CD14-positive monocyte (primary cell): ENCODE measurements around the gene PKD1L1. TPM values are rescaled to one million over a fixed set of nuclear protein-coding genes. Genes with fewer than 3 reads are reported as not detected.

Source experiments
- DNase-seq, 3 donors: peaks; one replicate each; pipeline ENCODE4 v3.0.0-alpha.2; 2011 to 2022
- H2AFZ ChIP-seq: 2 replicates; pipeline ENCODE4 v1.6.0; 2012; ENCODE audit warnings: mild to moderate bottlenecking, low read depth, low read length, inconsistent platforms; ENCODE audit not compliant: insufficient read depth, poor library complexity, severe bottlenecking
- H3K27ac ChIP-seq, 2 donors: 1 replicate in 1 of 2; 2 replicates in 1 of 2; pipeline ENCODE4 v1.5.1; 2012 to 2013; ENCODE audit warnings: low read length in 2 of 2, control low read depth in 1 of 2, inconsistent platforms in 1 of 2, low read depth in 1 of 2, mild to moderate bottlenecking in 1 of 2
- H3K27me3 ChIP-seq, 2 donors: one replicate each; pipeline versions ENCODE4 v1.6.0 to v1.6.1; 2011 to 2013; ENCODE audit warnings: low read length in 2 of 2; ENCODE audit not compliant: control insufficient read depth in 2 of 2, insufficient read depth in 2 of 2
- H3K36me3 ChIP-seq, 2 donors: replicated peaks in 1 of 2; 1 replicate in 1 of 2; 2 replicates in 1 of 2; pipeline versions ENCODE4 v1.5.1 to v1.6.1; 2012 to 2013; ENCODE audit warnings: low read length in 2 of 2, control low read depth in 1 of 2, inconsistent platforms in 1 of 2, mild to moderate bottlenecking in 1 of 2; ENCODE audit not compliant: insufficient read depth in 2 of 2, control insufficient read depth in 1 of 2
- H3K4me1 ChIP-seq, 2 donors: 1 replicate in 1 of 2; 2 replicates in 1 of 2; pipeline versions ENCODE4 v1.5.1 to v1.6.1; 2012 to 2013; ENCODE audit warnings: low read length in 2 of 2, control low read depth in 1 of 2, inconsistent platforms in 1 of 2, mild to moderate bottlenecking in 1 of 2, moderate library complexity in 1 of 2; ENCODE audit not compliant: insufficient read depth in 2 of 2, control insufficient read depth in 1 of 2
- H3K4me2 ChIP-seq: replicated peaks from 2 replicates; pipeline ENCODE3; 2012; ENCODE audit warnings: low read length, moderate library complexity, mild to moderate bottlenecking; ENCODE audit not compliant: poor library complexity, severe bottlenecking; ENCODE audit errors: extremely low read depth
- H3K4me3 ChIP-seq, 3 experiments: fragments of 200-600 bp in 1 of 3; sonication (generic) in 1 of 3; replicated peaks in 1 of 3; 1 replicate in 2 of 3; 2 replicates in 1 of 3; pipeline ENCODE4 v1.5.1; 2011 to 2013; ENCODE audit warnings: low read length in 3 of 3, mild to moderate bottlenecking in 3 of 3, control low read depth in 2 of 3, low read depth in 2 of 3, inconsistent platforms in 1 of 3, moderate library complexity in 1 of 3
- H3K79me2 ChIP-seq: 2 replicates; pipeline ENCODE4 v1.6.0; 2012; ENCODE audit warnings: mild to moderate bottlenecking, control low read depth, inconsistent platforms, low read length, moderate library complexity; ENCODE audit not compliant: insufficient read depth
- H3K9ac ChIP-seq: 2 replicates; pipeline ENCODE4 v1.6.0; 2017; ENCODE audit warnings: low read length, mild to moderate bottlenecking; ENCODE audit not compliant: insufficient read depth, poor library complexity, severe bottlenecking
- H3K9me3 ChIP-seq, 2 donors: replicated peaks in 1 of 2; 1 replicate in 1 of 2; 2 replicates in 1 of 2; pipeline versions ENCODE4 v1.5.1 to v1.6.1; 2012 to 2013; ENCODE audit warnings: low read length in 2 of 2, control low read depth in 1 of 2; ENCODE audit not compliant: control insufficient read depth in 1 of 2, insufficient read depth in 1 of 2
- H4K20me1 ChIP-seq: 2 replicates; pipeline ENCODE4 v1.6.0; 2012; ENCODE audit warnings: mild to moderate bottlenecking, low read length, control low read depth, moderate library complexity; ENCODE audit not compliant: insufficient read depth
- H3K27ac Mint-ChIP-seq, 7 donors: one replicate each; pipeline ENCODE4 v1.8.0; 2020; ENCODE audit warnings: mild to moderate bottlenecking in 7 of 7, mixed read lengths in 7 of 7, moderate library complexity in 6 of 7, inconsistent platforms in 2 of 7
- H3K27me3 Mint-ChIP-seq, 3 donors: one replicate each; pipeline ENCODE4 v1.8.0; 2021 to 2022; ENCODE audit warnings: low read depth in 3 of 3, mild to moderate bottlenecking in 3 of 3, mixed read lengths in 3 of 3, moderate library complexity in 3 of 3, inconsistent platforms in 1 of 3
- H3K36me3 Mint-ChIP-seq, 2 donors: one replicate each; pipeline ENCODE4 v1.8.0; 2020; ENCODE audit warnings: mixed read lengths in 2 of 2, inconsistent platforms in 1 of 2, mild to moderate bottlenecking in 1 of 2
- H3K4me1 Mint-ChIP-seq: one replicate; pipeline ENCODE4 v1.8.0; 2020; ENCODE audit warnings: mild to moderate bottlenecking, mixed read lengths
- H3K4me3 Mint-ChIP-seq, 2 donors: one replicate each; pipeline ENCODE4 v1.8.0; 2020; ENCODE audit warnings: mild to moderate bottlenecking in 2 of 2, mixed read lengths in 2 of 2, moderate library complexity in 1 of 2
- H3K9me3 Mint-ChIP-seq, 7 donors: one replicate each; pipeline ENCODE4 v1.8.0; 2020 to 2022; ENCODE audit warnings: mixed read lengths in 7 of 7, mild to moderate bottlenecking in 6 of 7, moderate library complexity in 6 of 7, inconsistent platforms in 2 of 7
- WGBS: methylation state at CpG from one replicate; pipeline ENCODE4 v1.1.5; 2013; ENCODE audit warnings: missing lambda C conversion rate; ENCODE audit not compliant: insufficient coverage; 5-methylcytosine and 5-hydroxymethylcytosine counted together
- intact Hi-C, 2 donors: fragments of 100-400 bp; cut with micrococcal nuclease; formaldehyde crosslinking; loops; one replicate each; pipeline versions ENCODE4 v1.15.0 to v1.15.1; 2023
- polyA plus RNA-seq, 3 donors: library from polyadenylated mRNA; depleted of rRNA in 1 of 3; unstranded in 2 of 3; stranded (reverse) in 1 of 3; fragments of 300-500 nt in 2 of 3; fragments of >200 nt in 1 of 3; fragmentation: Illumina TruSeq in 2 of 3; gene quantifications; 1 replicate in 2 of 3; 2 replicates in 1 of 3; pipeline ENCODE4 v1.2.3, GENCODE V29; 2012 to 2021
- TF ChIP-seq, protein P1 (sequence below): fragments of 200-600 bp; IDR thresholded peaks from one replicate; pipeline ENCODE4 v1.8.0; 2022; ENCODE audit warnings: antibody characterized with exemption, mild to moderate bottlenecking

Gene PKD1L1
- polyA plus RNA-seq, 3 donors: 0.19 TPM; not detected in 2

DNA sequence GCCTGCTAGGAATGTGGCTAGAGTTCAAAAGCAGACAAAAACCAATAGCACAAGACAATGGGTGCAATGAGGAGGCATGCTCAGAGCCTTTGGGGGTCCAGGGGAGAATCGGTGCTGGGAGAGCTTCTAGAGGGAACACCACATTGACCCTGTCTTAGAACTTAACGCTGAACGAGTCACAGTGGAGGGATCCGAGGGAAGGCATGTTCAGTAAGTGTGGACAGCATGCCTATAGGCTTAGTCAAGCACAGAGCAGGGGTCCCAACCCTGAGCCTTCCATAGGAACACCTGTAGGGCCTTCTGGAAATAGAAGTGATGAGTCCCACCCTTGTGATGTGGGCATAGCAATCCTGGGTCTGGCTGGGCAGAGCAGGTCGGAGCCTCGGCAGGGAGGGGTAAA, 148.7 kb downstream of the PKD1L1 start:
- H3K27me3 Mint-ChIP-seq: peaks cover 0 to 3% (median 2%) of the 10 kb centered on the region in 3 donors
- no peak overlapping the region for H3K27ac Mint-ChIP-seq
- peaks cover 15% of the 10 kb centered on the region for H3K4me1 Mint-ChIP-seq
- no peak for DNase-seq
- H3K27ac ChIP-seq: no peak overlapping the region
- H3K36me3 ChIP-seq: no peaks in the 10 kb centered on the region
- H3K4me1 ChIP-seq: peaks cover 0 to under 1% of the 10 kb centered on the region in 2 donors
- no peaks in the 10 kb centered on the region for H4K20me1 ChIP-seq
- H3K4me2 ChIP-seq: no peak overlapping the region
- TF ChIP-seq, protein P1, sequence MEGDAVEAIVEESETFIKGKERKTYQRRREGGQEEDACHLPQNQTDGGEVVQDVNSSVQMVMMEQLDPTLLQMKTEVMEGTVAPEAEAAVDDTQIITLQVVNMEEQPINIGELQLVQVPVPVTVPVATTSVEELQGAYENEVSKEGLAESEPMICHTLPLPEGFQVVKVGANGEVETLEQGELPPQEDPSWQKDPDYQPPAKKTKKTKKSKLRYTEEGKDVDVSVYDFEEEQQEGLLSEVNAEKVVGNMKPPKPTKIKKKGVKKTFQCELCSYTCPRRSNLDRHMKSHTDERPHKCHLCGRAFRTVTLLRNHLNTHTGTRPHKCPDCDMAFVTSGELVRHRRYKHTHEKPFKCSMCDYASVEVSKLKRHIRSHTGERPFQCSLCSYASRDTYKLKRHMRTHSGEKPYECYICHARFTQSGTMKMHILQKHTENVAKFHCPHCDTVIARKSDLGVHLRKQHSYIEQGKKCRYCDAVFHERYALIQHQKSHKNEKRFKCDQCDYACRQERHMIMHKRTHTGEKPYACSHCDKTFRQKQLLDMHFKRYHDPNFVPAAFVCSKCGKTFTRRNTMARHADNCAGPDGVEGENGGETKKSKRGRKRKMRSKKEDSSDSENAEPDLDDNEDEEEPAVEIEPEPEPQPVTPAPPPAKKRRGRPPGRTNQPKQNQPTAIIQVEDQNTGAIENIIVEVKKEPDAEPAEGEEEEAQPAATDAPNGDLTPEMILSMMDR: no peak
- no peak overlapping the region for H3K4me3 ChIP-seq
- no peak overlapping the region for H3K4me3 Mint-ChIP-seq
- intact Hi-C loops: no loop called here
- no peaks in the 10 kb centered on the region for H3K27me3 ChIP-seq
- H2AFZ ChIP-seq: no peak overlapping the region
- WGBS: 98% methylated on average over 4 of the region's 6 CpGs
- H3K79me2 ChIP-seq: no peaks in the 10 kb centered on the region
- H3K36me3 Mint-ChIP-seq: no peaks in the 10 kb centered on the region
- no peaks in the 10 kb centered on the region for H3K9me3 ChIP-seq
- peaks cover 0 to 6% (median 0%) of the 10 kb centered on the region in 7 donors for H3K9me3 Mint-ChIP-seq
- H3K9ac ChIP-seq: no peak overlapping the region

DNA sequence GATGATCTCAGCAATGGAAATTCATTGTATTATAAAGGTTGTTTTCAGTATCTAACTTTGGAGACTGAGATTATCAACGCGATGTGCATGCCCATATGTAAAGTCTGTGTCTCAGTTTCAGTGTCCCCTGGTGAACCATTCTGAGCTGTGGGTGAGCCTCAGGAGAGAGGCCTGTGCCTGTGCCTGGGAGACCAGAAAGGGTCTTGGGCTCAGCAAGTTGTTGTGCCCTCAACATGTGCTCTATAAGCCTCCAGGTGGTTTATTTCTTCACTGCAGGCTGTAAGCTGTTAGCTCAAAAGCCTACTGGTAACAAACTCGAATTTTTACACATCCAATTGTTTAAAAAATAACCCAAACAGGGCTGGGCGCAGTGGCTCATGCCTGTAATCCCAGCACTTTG, 151.9 kb downstream of the PKD1L1 start:
- no peaks in the 10 kb centered on the region for H3K79me2 ChIP-seq
- Mint-ChIP-seq H3K9me3 (peaks cover 0 to 6% (median 0%) of the 10 kb centered on the region in 7 donors), H3K36me3 (no peaks in the 10 kb centered on the region), H3K4me1 (peaks cover 14% of the 10 kb centered on the region), H3K4me3 (no peak overlapping the region), H3K27ac (no peak overlapping the region), H3K27me3 (peaks cover 0 to 2% (median 1%) of the 10 kb centered on the region in 3 donors)
- TF ChIP-seq, protein P1: no peak
- H2AFZ ChIP-seq: no peak overlapping the region
- H3K9me3 ChIP-seq: no peaks in the 10 kb centered on the region
- 97% methylated on average over 3 of the region's 4 CpGs for WGBS
- H3K4me2 ChIP-seq: no peak overlapping the region
- no peak overlapping the region for H3K4me3 ChIP-seq
- no peaks in the 10 kb centered on the region for H3K36me3 ChIP-seq
- H3K4me1 ChIP-seq: no peaks in the 10 kb centered on the region
- intact Hi-C loops: no loop called here
- H4K20me1 ChIP-seq: no peaks in the 10 kb centered on the region
- H3K27ac ChIP-seq: no peak overlapping the region
- DNase-seq: no peak
- H3K27me3 ChIP-seq: no peaks in the 10 kb centered on the region
- H3K9ac ChIP-seq: no peak overlapping the region
